Loucy (cell line): ENCODE results near the gene FMNL2.

Experiments used
- H2AFZ ChIP-seq: fragments of 200-600 bp; sonication (generic); 2 replicates; pipeline ENCODE4 v1.6.0; 2016; ENCODE audit warnings: antibody characterized with exemption, mild to moderate bottlenecking, low read length, moderate library complexity
- H3F3A ChIP-seq: fragments of 200-600 bp; 2 replicates; pipeline ENCODE4 v1.6.0; 2016; ENCODE audit warnings: antibody characterized with exemption, low read depth, mild to moderate bottlenecking
- H3K27me3 ChIP-seq: fragments of 200-600 bp; sonication (generic); 2 replicates; pipeline ENCODE4 v1.6.1; 2014; ENCODE audit warnings: low read length, mild to moderate bottlenecking; ENCODE audit not compliant: insufficient read depth, poor library complexity, severe bottlenecking
- H3K36me3 ChIP-seq: fragments of 200-600 bp; sonication (generic); 2 replicates; pipeline ENCODE4 v1.6.1; 2016; ENCODE audit warnings: low read length; ENCODE audit not compliant: insufficient read depth
- H3K4me1 ChIP-seq: fragments of 200-600 bp; sonication (generic); 2 replicates; pipeline ENCODE4 v1.5.1; 2014; ENCODE audit warnings: low read length, mild to moderate bottlenecking; ENCODE audit not compliant: insufficient read depth, poor library complexity, severe bottlenecking
- H3K4me2 ChIP-seq: fragments of 200-600 bp; sonication (generic); 2 replicates; pipeline ENCODE4 v1.6.0; 2014; ENCODE audit warnings: antibody characterized with exemption, low read length, low read depth, mild to moderate bottlenecking; ENCODE audit not compliant: poor library complexity, severe bottlenecking
- H3K4me3 ChIP-seq: fragments of 200-600 bp; sonication (generic); 2 replicates; pipeline ENCODE4 v1.5.1; 2014; ENCODE audit warnings: low read length, mild to moderate bottlenecking, mixed read lengths; ENCODE audit not compliant: poor library complexity, severe bottlenecking
- H3K79me2 ChIP-seq: fragments of 200-600 bp; sonication (generic); 2 replicates; pipeline ENCODE4 v1.6.1; 2014; ENCODE audit warnings: low read length; ENCODE audit not compliant: insufficient read depth
- H3K9ac ChIP-seq: fragments of 200-600 bp; sonication (generic); 2 replicates; pipeline ENCODE4 v1.6.0; 2014; ENCODE audit warnings: mild to moderate bottlenecking, low read depth, low read length, moderate library complexity; ENCODE audit not compliant: poor library complexity, severe bottlenecking
- H3K9me2 ChIP-seq: fragments of 200-600 bp; sonication (generic); replicated peaks from 2 replicates; pipeline ENCODE4 v1.6.1; 2016; ENCODE audit warnings: low read depth, low read length, mixed read lengths
- H3K9me3 ChIP-seq: fragments of 200-600 bp; sonication (generic); 2 replicates; pipeline ENCODE4 v1.6.1; 2014; ENCODE audit warnings: mild to moderate bottlenecking, antibody characterized with exemption, low read length, low read depth; ENCODE audit not compliant: insufficient read depth
- H4K20me1 ChIP-seq: fragments of 200-600 bp; sonication (generic); 2 replicates; pipeline ENCODE4 v1.6.0; 2014; ENCODE audit warnings: antibody characterized with exemption, low read length, mild to moderate bottlenecking; ENCODE audit not compliant: insufficient read depth, poor library complexity, severe bottlenecking
- EZH2phosphoT487 ChIP-seq: fragments of 200-600 bp; IDR thresholded peaks from 2 replicates; pipeline ENCODE4 v1.6.1; 2018; ENCODE audit warnings: antibody characterized with exemption, mild to moderate bottlenecking, moderate library complexity, borderline replicate concordance
- TF ChIP-seq, protein P1 (sequence below): fragments of 200-600 bp; sonication (generic); conservative IDR thresholded peaks from 2 replicates; pipeline ENCODE4 v1.5.1; 2014; ENCODE audit warnings: mild to moderate bottlenecking, antibody characterized with exemption, low read length

FMNL2 gene

DNA sequence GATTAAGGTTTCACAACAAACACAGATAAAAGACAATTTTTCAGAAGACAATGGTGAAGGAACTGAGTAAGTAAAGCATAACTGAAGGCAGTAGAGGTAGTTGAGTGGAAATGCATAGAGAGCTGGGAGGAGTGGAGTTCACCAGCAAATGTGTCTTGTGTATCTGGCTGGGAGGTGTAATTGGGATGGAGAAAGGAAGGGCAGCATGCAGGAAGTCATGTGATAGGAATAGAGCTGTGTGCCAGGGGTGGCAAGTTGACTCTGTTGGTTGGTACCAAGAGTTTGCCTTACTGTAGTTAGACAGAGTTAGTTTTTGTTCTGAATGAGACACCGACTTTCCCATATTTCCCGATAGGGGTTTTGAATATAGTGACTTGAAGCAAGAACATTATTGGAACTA is 56.3 kb downstream of the FMNL2 start:
- H3K4me1 ChIP-seq: no peaks in the 10 kb centered on the region
- no peaks in the 10 kb centered on the region for H3K9me2 ChIP-seq
- no peak overlapping the region for H3K9ac ChIP-seq
- no peaks in the 10 kb centered on the region for H3K79me2 ChIP-seq
- H3K4me3 ChIP-seq: no peak overlapping the region
- H3K9me3 ChIP-seq: no peaks in the 10 kb centered on the region
- TF ChIP-seq, protein P1, sequence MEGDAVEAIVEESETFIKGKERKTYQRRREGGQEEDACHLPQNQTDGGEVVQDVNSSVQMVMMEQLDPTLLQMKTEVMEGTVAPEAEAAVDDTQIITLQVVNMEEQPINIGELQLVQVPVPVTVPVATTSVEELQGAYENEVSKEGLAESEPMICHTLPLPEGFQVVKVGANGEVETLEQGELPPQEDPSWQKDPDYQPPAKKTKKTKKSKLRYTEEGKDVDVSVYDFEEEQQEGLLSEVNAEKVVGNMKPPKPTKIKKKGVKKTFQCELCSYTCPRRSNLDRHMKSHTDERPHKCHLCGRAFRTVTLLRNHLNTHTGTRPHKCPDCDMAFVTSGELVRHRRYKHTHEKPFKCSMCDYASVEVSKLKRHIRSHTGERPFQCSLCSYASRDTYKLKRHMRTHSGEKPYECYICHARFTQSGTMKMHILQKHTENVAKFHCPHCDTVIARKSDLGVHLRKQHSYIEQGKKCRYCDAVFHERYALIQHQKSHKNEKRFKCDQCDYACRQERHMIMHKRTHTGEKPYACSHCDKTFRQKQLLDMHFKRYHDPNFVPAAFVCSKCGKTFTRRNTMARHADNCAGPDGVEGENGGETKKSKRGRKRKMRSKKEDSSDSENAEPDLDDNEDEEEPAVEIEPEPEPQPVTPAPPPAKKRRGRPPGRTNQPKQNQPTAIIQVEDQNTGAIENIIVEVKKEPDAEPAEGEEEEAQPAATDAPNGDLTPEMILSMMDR: no peak
- no peak for TF ChIP-seq EZH2phosphoT487
- H4K20me1 ChIP-seq: no peaks in the 10 kb centered on the region
- H3F3A ChIP-seq: no peaks in the 10 kb centered on the region
- H3K4me2 ChIP-seq: no peak overlapping the region
- H3K27me3 ChIP-seq: no peaks in the 10 kb centered on the region
- H2AFZ ChIP-seq: no peak overlapping the region
- no peaks in the 10 kb centered on the region for H3K36me3 ChIP-seq

GRCh38 chr2:152393377-152393776 is 58.4 kb downstream of the FMNL2 start:
- Histone ChIP-seq H3K9ac (no peak overlapping the region), H3F3A (no peaks in the 10 kb centered on the region), H3K9me3 (no peaks in the 10 kb centered on the region), H4K20me1 (no peaks in the 10 kb centered on the region), H3K27me3 (no peaks in the 10 kb centered on the region), H3K4me3 (no peak overlapping the region), H3K79me2 (no peaks in the 10 kb centered on the region), H3K4me1 (no peaks in the 10 kb centered on the region), H3K4me2 (no peak overlapping the region), H3K9me2 (no peaks in the 10 kb centered on the region), H2AFZ (no peak overlapping the region), H3K36me3 (no peaks in the 10 kb centered on the region)
- TF ChIP-seq EZH2phosphoT487: no peak
- TF ChIP-seq, protein P1: no peak

DNA sequence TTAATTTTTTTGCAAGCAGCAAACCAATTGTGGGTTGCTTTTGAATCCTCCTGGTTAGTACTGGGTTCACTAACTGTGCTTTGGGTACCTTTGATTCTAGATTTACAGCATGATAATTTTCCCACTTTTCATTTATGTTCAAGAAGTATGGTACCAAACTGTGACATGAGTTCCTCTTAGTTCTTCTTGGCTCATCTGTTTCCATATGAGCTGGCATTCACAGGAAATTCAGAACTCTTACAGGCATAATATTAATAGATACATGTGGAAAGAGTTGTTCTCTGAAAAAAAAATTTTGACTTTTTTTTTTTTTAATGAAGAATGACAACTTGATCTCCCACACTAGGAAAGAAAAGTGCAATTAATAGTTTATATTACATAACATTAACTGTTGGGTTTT is 59.4 kb downstream of the FMNL2 start:
- Histone ChIP-seq H3K9ac (no peak overlapping the region), H3K27me3 (no peaks in the 10 kb centered on the region), H3K4me2 (no peak overlapping the region), H3K9me3 (no peaks in the 10 kb centered on the region), H3F3A (no peaks in the 10 kb centered on the region), H2AFZ (no peak overlapping the region), H3K79me2 (no peaks in the 10 kb centered on the region), H3K9me2 (no peaks in the 10 kb centered on the region), H4K20me1 (no peaks in the 10 kb centered on the region), H3K36me3 (no peaks in the 10 kb centered on the region), H3K4me3 (no peak overlapping the region), H3K4me1 (no peaks in the 10 kb centered on the region)
- TF ChIP-seq, protein P1: no peak
- no peak for TF ChIP-seq EZH2phosphoT487
